ENCODE measurements around the gene SPTBN4.
"Not testable (repeated sequence)": the region's sequence is repeated elsewhere in the genome, so short reads cannot be mapped to it uniquely, and the experiment has no call there.

The SPTBN4 gene

GRCh38 chr19:40617961-40618360 lies 151.2 kb downstream of the SPTBN4 start:
- DNase-seq (ENCODE audit: low read depth in 3 of 3) = no peak

- DNase-seq (ENCODE audit: low read depth in 3 of 3) = no peak
These were observed 152.7 kb downstream of the SPTBN4 start for GRCh38 chr19:40619333-40620160.

- no peak for DNase-seq (ENCODE audit: low read depth in 3 of 3)
These were observed 153.3 kb downstream of the SPTBN4 start for GRCh38 chr19:40620161-40620485.

- no peak for DNase-seq (ENCODE audit: low read depth in 3 of 3)
These were observed 154.5 kb downstream of the SPTBN4 start for GRCh38 chr19:40621283-40621682.

- DNase-seq (ENCODE audit: low read depth in 3 of 3) = no peak
These were observed 155.4 kb downstream of the SPTBN4 start for GRCh38 chr19:40621966-40622772.

- DNase-seq (ENCODE audit: low read depth in 3 of 3) = no peak
These were observed 155.9 kb downstream of the SPTBN4 start for GRCh38 chr19:40622773-40623075.

GRCh38 chr19:40623403-40624251 lies 156.8 kb downstream of the SPTBN4 start:
- no peak for DNase-seq (ENCODE audit: low read depth in 3 of 3)

- DNase-seq (ENCODE audit: low read depth in 3 of 3) = not testable (repeated sequence)
These were observed 157.8 kb downstream of the SPTBN4 start for GRCh38 chr19:40624369-40625153.

GRCh38 chr19:40625406-40626120 lies 158.8 kb downstream of the SPTBN4 start:
- DNase-seq (ENCODE audit: low read depth in 3 of 3) = no peak

Data from stimulated activated CD4-positive, alpha-beta T cell treated with anti-CD3 and anti-CD28 coated beads, TNF-alpha, amount 100 ng/mL, for 4 hours (primary cell).